OCI-LY1 (cell line): ENCODE measurements around the gene MANF.

ENCODE experiments used
- H2AFZ ChIP-seq: fragments of 200-600 bp; sonication (generic), shearing (Covaris generic); 2 replicates; pipeline ENCODE4 v1.6.0; 2014; ENCODE audit warnings: antibody characterized with exemption, mild to moderate bottlenecking, low read length
- H3F3A ChIP-seq: fragments of 200-600 bp; sonication (generic), shearing (Covaris generic); 2 replicates; pipeline ENCODE4 v1.6.0; 2014; ENCODE audit warnings: mild to moderate bottlenecking, antibody characterized with exemption, low read length, moderate library complexity; ENCODE audit not compliant: insufficient read depth
- H3K27ac ChIP-seq: fragments of 200-600 bp; sonication (generic); 2 replicates; pipeline ENCODE4 v1.5.1; 2014; ENCODE audit warnings: low read length, mixed run types, mild to moderate bottlenecking, low read depth; ENCODE audit not compliant: poor library complexity, severe bottlenecking
- H3K27me3 ChIP-seq: fragments of 200-600 bp; sonication (generic); 2 replicates; pipeline ENCODE4 v1.6.0; 2014; ENCODE audit warnings: antibody characterized with exemption, mild to moderate bottlenecking, low read length, moderate library complexity; ENCODE audit not compliant: insufficient read depth
- H3K36me3 ChIP-seq: fragments of 200-600 bp; sonication (generic); 2 replicates; pipeline ENCODE4 v1.6.1; 2014; ENCODE audit warnings: mild to moderate bottlenecking, antibody characterized with exemption, low read length, moderate library complexity, mixed read lengths; ENCODE audit not compliant: insufficient read depth
- H3K4me1 ChIP-seq: fragments of 200-600 bp; sonication (generic); 2 replicates; pipeline ENCODE4 v1.5.1; 2014; ENCODE audit warnings: mild to moderate bottlenecking, low read length, moderate library complexity; ENCODE audit not compliant: insufficient read depth, severe bottlenecking
- H3K4me2 ChIP-seq: fragments of 200-600 bp; sonication (generic), shearing (Covaris generic); 2 replicates; pipeline ENCODE4 v1.6.1; 2014; ENCODE audit warnings: low read length
- H3K4me3 ChIP-seq: fragments of 200-600 bp; sonication (generic); 2 replicates; pipeline ENCODE4 v1.5.1; 2014; ENCODE audit warnings: low read length, low read depth, mild to moderate bottlenecking, mixed read lengths; ENCODE audit not compliant: poor library complexity, severe bottlenecking
- H3K79me2 ChIP-seq: fragments of 200-600 bp; shearing (Covaris generic); 2 replicates; pipeline ENCODE4 v1.6.1; 2016; ENCODE audit warnings: mixed run types, low read length, mixed read lengths; ENCODE audit not compliant: insufficient read depth
- H3K9ac ChIP-seq: fragments of 200-600 bp; sonication (generic), shearing (Covaris generic); 2 replicates; pipeline ENCODE4 v1.6.1; 2014; ENCODE audit warnings: mild to moderate bottlenecking, low read length, mixed read lengths
- H3K9me2 ChIP-seq: fragments of 200-600 bp; sonication (generic), shearing (Covaris generic); 2 replicates; pipeline ENCODE4 v1.6.1; 2014; ENCODE audit warnings: low read depth, mild to moderate bottlenecking, low read length, mixed read lengths
- H3K9me3 ChIP-seq: fragments of 200-600 bp; shearing (Covaris generic); 2 replicates; pipeline ENCODE4 v1.6.1; 2014; ENCODE audit warnings: low read length, mixed read lengths
- H4K20me1 ChIP-seq: fragments of 200-600 bp; sonication (generic), shearing (Covaris generic); 2 replicates; pipeline ENCODE4 v1.6.0; 2016; ENCODE audit warnings: mild to moderate bottlenecking, low read length; ENCODE audit not compliant: insufficient read depth
- EZH2 ChIP-seq: fragments of 200-600 bp; sonication (generic), shearing (Covaris generic); IDR thresholded peaks from 2 replicates; pipeline ENCODE4 v1.8.0; 2017; ENCODE audit warnings: borderline replicate concordance, mixed run types, mild to moderate bottlenecking, antibody characterized with exemption, low read length, moderate library complexity, mixed read lengths
- TF ChIP-seq, protein P1 (sequence below): fragments of 200-600 bp; sonication (generic), shearing (Covaris generic); IDR thresholded peaks from 2 replicates; pipeline ENCODE4 v1.5.1; 2017; ENCODE audit warnings: mild to moderate bottlenecking, antibody characterized with exemption, low read length, moderate library complexity, mixed read lengths

The MANF gene

GRCh38 chr3:51338632-51339031 is 46.5 kb upstream of the MANF start:
- Histone ChIP-seq H2AFZ (no peak overlapping the region), H3K36me3 (no peaks in the 10 kb centered on the region), H3K27ac (no peak overlapping the region), H3K9ac (no peak overlapping the region), H3K9me2 (no peaks in the 10 kb centered on the region), H3K4me3 (no peak overlapping the region), H3K9me3 (no peaks in the 10 kb centered on the region), H3K4me1 (no peaks in the 10 kb centered on the region), H3K4me2 (no peak overlapping the region), H3K79me2 (no peaks in the 10 kb centered on the region), H4K20me1 (no peaks in the 10 kb centered on the region), H3F3A (no peaks in the 10 kb centered on the region), H3K27me3 (no peaks in the 10 kb centered on the region)
- TF ChIP-seq, protein P1, sequence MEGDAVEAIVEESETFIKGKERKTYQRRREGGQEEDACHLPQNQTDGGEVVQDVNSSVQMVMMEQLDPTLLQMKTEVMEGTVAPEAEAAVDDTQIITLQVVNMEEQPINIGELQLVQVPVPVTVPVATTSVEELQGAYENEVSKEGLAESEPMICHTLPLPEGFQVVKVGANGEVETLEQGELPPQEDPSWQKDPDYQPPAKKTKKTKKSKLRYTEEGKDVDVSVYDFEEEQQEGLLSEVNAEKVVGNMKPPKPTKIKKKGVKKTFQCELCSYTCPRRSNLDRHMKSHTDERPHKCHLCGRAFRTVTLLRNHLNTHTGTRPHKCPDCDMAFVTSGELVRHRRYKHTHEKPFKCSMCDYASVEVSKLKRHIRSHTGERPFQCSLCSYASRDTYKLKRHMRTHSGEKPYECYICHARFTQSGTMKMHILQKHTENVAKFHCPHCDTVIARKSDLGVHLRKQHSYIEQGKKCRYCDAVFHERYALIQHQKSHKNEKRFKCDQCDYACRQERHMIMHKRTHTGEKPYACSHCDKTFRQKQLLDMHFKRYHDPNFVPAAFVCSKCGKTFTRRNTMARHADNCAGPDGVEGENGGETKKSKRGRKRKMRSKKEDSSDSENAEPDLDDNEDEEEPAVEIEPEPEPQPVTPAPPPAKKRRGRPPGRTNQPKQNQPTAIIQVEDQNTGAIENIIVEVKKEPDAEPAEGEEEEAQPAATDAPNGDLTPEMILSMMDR: no peak
- no peak for TF ChIP-seq EZH2

DNA sequence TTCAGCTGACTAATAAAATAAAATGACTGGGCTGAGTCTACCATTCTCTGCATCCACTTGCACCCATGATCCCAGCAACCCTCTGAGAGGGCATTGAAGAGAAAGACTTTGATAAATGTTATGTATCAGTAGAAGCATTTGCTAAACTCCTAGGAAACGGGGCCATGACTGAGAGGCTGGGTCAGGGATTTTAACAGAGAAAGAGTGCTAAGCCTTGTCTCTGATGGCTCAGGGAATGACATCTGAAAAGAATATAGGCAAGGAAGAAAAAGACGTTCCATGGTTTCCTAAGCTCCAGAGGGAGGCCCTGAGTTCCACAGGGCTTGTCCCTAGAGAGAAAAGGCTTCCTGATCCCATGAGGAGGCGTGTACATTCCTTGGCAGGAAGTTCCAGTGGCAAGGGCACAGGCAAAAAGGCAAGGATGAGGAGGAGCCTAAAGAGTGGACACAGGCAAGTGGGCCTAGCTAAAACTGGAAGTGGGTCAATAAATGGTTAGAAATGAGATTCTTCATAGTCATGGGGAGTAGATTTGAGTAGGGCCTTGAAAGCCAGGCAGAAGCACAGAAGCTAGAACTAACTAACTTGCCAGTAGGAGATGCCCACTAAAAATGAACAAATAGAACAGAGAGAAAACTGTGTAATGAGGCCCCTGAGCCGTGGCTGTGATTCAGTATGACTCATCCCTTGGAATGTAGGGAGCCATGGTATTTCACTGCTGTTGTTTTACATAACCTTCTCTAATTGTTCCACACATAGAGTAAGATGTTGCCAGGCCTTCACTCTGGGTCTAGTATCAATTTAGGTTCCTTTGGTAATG is 44.9 kb upstream of the MANF start:
- H3K9me2 ChIP-seq: no peaks in the 10 kb centered on the region
- no peak for TF ChIP-seq EZH2
- TF ChIP-seq, protein P1: no peak
- no peak overlapping the region for H3K9ac ChIP-seq
- no peak overlapping the region for H2AFZ ChIP-seq
- H3K4me2 ChIP-seq: no peak overlapping the region
- H3F3A ChIP-seq: no peaks in the 10 kb centered on the region
- no peak overlapping the region for H3K4me3 ChIP-seq
- no peaks in the 10 kb centered on the region for H3K36me3 ChIP-seq
- no peaks in the 10 kb centered on the region for H4K20me1 ChIP-seq
- no peaks in the 10 kb centered on the region for H3K79me2 ChIP-seq
- no peaks in the 10 kb centered on the region for H3K4me1 ChIP-seq
- no peaks in the 10 kb centered on the region for H3K9me3 ChIP-seq
- H3K27ac ChIP-seq: no peak overlapping the region
- no peaks in the 10 kb centered on the region for H3K27me3 ChIP-seq

- no peaks in the 10 kb centered on the region for H3K4me1 ChIP-seq
- no peaks in the 10 kb centered on the region for H3K79me2 ChIP-seq
- H3K9me2 ChIP-seq: no peaks in the 10 kb centered on the region
- H2AFZ ChIP-seq: no peak overlapping the region
- no peaks in the 10 kb centered on the region for H3F3A ChIP-seq
- no peaks in the 10 kb centered on the region for H3K9me3 ChIP-seq
- no peak overlapping the region for H3K4me2 ChIP-seq
- H3K36me3 ChIP-seq: no peaks in the 10 kb centered on the region
- H3K27ac ChIP-seq: no peak overlapping the region
- no peaks in the 10 kb centered on the region for H4K20me1 ChIP-seq
- H3K9ac ChIP-seq: no peak overlapping the region
- H3K27me3 ChIP-seq: no peaks in the 10 kb centered on the region
- no peak overlapping the region for H3K4me3 ChIP-seq
- TF ChIP-seq, protein P1: no peak
- TF ChIP-seq EZH2: no peak
Measured at GRCh38 chr3:51340989-51341636, 44.0 kb upstream of the MANF start.
